Activated B cell treated with CpG ODN at 0.5 μM for 24 hours (primary cell): Measurements from ENCODE around the gene HAUS3. TPM values are rescaled to one million over a fixed set of nuclear protein-coding genes. Genes with fewer than 3 reads are reported as not detected.

Source experiments
- ATAC-seq: fragments of 200-7000 bp; cut with Tn5 transposase; one replicate; pipeline ENCODE4 v1.10.0; 2021; ENCODE audit warnings: low read depth, mild to moderate bottlenecking, moderate library complexity
- CTCF ChIA-PET: fragments of 350-600 bp; sonication (Branson Sonifier 250); formaldehyde crosslinking; loops from one replicate; lab custom pipeline; 2021; ENCODE audit warnings: antibody characterized with exemption; lab: Charles Lee
- POLR2A ChIA-PET: fragments of 350-600 bp; sonication (Branson Sonifier 250); formaldehyde crosslinking; loops from one replicate; lab custom pipeline; 2021; ENCODE audit warnings: antibody characterized with exemption; lab: Charles Lee
- DNase-seq: peaks from one replicate; pipeline ENCODE4 v3.0.0; 2022
- H3K27ac Mint-ChIP-seq: one replicate; pipeline ENCODE4 v1.8.0; 2020; ENCODE audit warnings: mixed read lengths
- H3K27me3 Mint-ChIP-seq: one replicate; pipeline ENCODE4 v1.8.0; 2021; ENCODE audit warnings: mixed read lengths
- H3K36me3 Mint-ChIP-seq: one replicate; pipeline ENCODE4 v1.8.0; 2021; ENCODE audit warnings: low read depth, mixed read lengths
- H3K4me1 Mint-ChIP-seq: one replicate; pipeline ENCODE4 v1.8.0; 2021; ENCODE audit warnings: mixed read lengths
- H3K4me3 Mint-ChIP-seq: one replicate; pipeline ENCODE4 v1.8.0; 2020; ENCODE audit warnings: mild to moderate bottlenecking, mixed read lengths
- H3K9me3 Mint-ChIP-seq: one replicate; pipeline ENCODE4 v1.8.0; 2020; ENCODE audit warnings: mixed read lengths
- intact Hi-C: fragments of 100-400 bp; cut with micrococcal nuclease; formaldehyde crosslinking; loops from one replicate; pipeline ENCODE4 v1.15.1; 2024
- total RNA-seq: library from RNA; stranded (reverse); gene quantifications from 2 replicates; pipeline ENCODE4 v1.2.3, GENCODE V29; 2022
- TF ChIP-seq, protein P1 (sequence below): fragments of 200-600 bp; IDR thresholded peaks from one replicate; pipeline ENCODE4 v1.8.0; 2022; ENCODE audit warnings: antibody characterized with exemption, mild to moderate bottlenecking

Gene HAUS3
- total RNA-seq, 1 donor from 2014 or later: 17.9 TPM

DNA sequence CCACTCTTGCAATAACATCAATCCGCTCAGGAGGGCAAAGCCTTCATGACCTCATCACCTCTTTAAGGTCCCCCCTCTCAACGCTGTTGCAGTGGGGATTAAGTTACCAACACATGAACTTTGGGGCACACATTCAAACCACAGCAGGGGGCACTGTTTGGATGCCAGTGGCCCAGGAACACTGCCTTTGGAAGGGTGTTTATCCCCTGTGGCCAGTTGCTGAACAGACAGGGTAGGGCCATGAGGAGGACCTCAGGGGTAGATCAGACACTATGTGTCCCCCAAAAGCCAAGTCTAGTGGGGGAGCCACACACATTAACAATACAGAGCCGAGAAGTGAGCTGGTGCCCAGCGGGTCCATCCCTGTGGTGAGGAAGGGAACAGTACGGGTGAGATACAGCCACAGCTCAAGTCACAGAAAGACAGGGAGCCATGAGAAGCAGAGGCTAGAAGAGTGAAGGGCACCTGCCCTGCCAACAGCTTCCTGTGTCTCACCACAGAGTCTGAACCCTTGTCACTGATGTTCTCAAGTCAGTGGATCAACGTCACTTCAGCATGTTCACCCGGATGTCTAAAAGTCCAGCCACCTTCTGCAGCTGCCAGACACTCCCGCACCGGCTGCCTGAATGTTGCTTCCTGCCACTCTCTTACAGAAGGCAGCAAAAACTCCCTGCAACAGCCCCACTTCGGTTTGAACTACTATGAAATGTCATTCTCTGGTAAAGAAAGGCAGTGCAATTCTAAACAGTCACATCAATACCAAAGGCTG, 39.8 kb upstream of the HAUS3 start:
- ATAC-seq: peak; percentile 93

DNA sequence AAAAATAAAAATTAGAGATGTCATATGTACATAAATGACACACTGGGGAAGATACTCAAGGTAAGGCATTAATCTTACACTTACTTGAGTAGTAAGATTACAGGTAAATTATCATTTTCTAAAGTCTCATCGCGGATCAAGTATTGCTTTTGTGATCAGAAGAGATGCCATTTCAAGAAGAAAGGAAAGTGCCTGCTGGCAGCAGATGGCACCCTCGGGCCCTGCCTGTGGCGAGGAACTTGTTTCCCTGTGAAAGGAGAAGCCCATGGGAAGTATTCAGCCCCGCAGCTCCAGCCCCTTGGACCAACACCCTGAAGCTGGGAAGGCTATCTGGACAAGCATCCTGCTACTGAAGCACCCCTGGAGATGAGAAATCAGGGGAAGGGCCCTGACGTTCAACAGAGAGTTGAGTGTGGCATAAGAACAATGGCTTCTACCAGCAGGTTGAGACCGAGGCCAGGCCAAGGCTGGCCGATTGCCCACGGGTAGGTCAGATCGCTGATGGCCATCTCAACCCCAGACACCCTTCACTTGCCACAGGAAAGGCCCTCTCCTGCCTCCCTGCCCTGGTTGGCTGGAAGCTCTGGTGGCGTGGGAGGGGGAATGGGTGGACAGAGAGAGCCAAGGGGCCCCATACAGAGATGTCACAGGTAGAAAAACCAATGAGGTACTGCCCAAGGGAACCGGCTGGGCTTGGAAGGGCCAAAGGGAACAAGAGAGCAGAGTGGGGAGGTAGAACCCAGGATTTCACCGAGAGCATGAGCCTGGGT, 38.8 kb upstream of the HAUS3 start:
- Mint-ChIP-seq H3K4me3 (no peak overlapping the region), H3K4me1 (peaks cover 35% of the 10 kb centered on the region)

More for the DNA sequence above, 39.8 kb upstream of the HAUS3 start:
- TF ChIP-seq, protein P1, sequence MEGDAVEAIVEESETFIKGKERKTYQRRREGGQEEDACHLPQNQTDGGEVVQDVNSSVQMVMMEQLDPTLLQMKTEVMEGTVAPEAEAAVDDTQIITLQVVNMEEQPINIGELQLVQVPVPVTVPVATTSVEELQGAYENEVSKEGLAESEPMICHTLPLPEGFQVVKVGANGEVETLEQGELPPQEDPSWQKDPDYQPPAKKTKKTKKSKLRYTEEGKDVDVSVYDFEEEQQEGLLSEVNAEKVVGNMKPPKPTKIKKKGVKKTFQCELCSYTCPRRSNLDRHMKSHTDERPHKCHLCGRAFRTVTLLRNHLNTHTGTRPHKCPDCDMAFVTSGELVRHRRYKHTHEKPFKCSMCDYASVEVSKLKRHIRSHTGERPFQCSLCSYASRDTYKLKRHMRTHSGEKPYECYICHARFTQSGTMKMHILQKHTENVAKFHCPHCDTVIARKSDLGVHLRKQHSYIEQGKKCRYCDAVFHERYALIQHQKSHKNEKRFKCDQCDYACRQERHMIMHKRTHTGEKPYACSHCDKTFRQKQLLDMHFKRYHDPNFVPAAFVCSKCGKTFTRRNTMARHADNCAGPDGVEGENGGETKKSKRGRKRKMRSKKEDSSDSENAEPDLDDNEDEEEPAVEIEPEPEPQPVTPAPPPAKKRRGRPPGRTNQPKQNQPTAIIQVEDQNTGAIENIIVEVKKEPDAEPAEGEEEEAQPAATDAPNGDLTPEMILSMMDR: no peak
- no peaks in the 10 kb centered on the region for H3K9me3 Mint-ChIP-seq
- CTCF ChIA-PET: interaction anchor here (1.0 to 1.2 kb wide), 3 partner anchors 42 to 317 kb away, joined by 3 read pairs; no protein-coding TSS in a partner anchor
- POLR2A ChIA-PET: interaction anchor here (0.5 to 1.9 kb wide), 15 partner anchors 9 to 1936 kb away, joined by 3 to 36 read pairs (median 4); partner anchors contain the start of genes CFAP99, HAUS3, MXD4 and POLN
- peak overlapping the region; percentile 97 for H3K27ac Mint-ChIP-seq
- H3K4me1 Mint-ChIP-seq: peaks cover 35% of the 10 kb centered on the region
- H3K36me3 Mint-ChIP-seq: no peaks in the 10 kb centered on the region
- DNase-seq: peak; percentile 57
- intact Hi-C loops: loop anchor here (1.0 to 5.0 kb wide), 10 partner anchors 9 to 255 kb away; partner anchors contain the start of genes CFAP99, FAM193A, HAUS3 and MXD4
- peak overlapping the region; percentile 70 for H3K4me3 Mint-ChIP-seq
- no peaks in the 10 kb centered on the region for H3K27me3 Mint-ChIP-seq

DNA sequence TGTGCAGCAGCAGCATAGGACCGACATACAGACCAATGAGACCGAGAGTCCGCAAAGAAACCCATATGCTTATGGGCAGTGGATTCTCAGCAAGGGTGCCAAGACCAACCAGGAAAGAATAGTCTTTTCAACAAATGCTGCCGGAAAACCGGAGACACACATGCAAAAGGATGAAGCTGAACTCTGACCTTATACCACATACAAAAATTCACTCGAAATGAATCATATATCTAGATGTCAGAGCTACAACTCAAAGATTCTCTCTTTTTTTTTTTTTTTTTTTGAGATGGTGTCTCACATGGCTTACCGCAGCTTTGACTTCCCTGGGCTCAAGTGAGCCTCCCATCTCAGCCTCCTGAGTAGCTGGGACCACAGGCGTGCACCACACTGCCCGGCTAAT, 36.0 kb upstream of the HAUS3 start:
- Mint-ChIP-seq H3K9me3 (no peaks in the 10 kb centered on the region), H3K4me3 (no peak overlapping the region), H3K27ac (no peak overlapping the region), H3K4me1 (peaks cover 31% of the 10 kb centered on the region), H3K36me3 (no peaks in the 10 kb centered on the region), H3K27me3 (no peaks in the 10 kb centered on the region)
- ChIA-PET CTCF (interaction anchor here (0.6 kb wide), 1 partner anchor 135 kb away, joined by 4 read pairs; no protein-coding TSS in a partner anchor), POLR2A (no interaction called here)
- TF ChIP-seq, protein P1: no peak
- ATAC-seq (no peak), DNase-seq (no peak)
- intact Hi-C loops: no loop called here

More for the DNA sequence above, 38.8 kb upstream of the HAUS3 start:
- TF ChIP-seq, protein P1: no peak
- Mint-ChIP-seq H3K27ac (peak overlapping the region; percentile 97), H3K27me3 (no peaks in the 10 kb centered on the region), H3K9me3 (no peaks in the 10 kb centered on the region), H3K36me3 (no peaks in the 10 kb centered on the region)
- no peak for DNase-seq
- ChIA-PET POLR2A (interaction anchor here (1.0 to 1.2 kb wide), 2 partner anchors 10 to 19 kb away, joined by 3 to 6 read pairs; partner anchors contain the start of gene MXD4), CTCF (no interaction called here)
- intact Hi-C loops: loop anchor here (1.0 to 5.0 kb wide), 3 partner anchors 112 to 182 kb away; no protein-coding TSS in a partner anchor
- ATAC-seq: no peak

DNA sequence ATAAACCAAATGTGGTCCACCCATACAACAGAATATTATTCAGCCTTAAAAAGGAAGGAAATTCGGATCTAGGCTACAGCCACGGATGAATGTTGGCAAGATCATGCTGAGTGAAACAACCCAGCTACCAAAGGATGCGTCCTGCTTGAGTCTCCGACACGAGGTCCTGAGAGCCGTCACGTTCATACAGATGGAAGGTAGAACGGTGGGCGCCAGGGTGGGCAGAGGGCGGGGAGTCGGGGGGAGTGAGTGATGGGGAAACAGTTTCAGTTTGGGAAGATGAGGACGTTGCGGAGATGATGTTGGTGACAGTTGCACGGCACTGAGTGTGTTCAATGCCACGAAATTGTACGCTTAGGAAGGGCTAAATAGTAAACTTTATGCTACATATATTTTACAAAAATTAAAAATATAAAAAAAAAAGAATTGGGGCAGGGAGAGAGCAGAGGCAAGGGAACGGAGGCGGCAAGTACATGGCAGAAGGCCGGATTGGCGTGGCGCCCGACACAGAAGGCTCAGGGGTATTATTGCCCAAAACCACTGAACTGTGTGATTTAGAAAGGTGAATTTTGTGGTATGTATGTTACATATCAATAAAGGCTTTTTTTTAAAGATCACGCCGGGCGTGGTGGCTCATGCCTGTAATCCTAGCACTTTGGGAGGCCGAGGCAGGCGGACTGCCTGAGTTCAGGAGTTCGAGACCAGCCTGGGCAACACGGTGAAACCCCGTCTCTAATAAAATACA, 34.8 kb upstream of the HAUS3 start:
- ATAC-seq (no peak), DNase-seq (no peak)
- H3K4me3 Mint-ChIP-seq: no peak overlapping the region
- ChIA-PET CTCF (no interaction called here), POLR2A (interaction anchor here (0.7 kb wide), 1 partner anchor 9 kb away, joined by 3 read pairs; no protein-coding TSS in a partner anchor)
- TF ChIP-seq, protein P1: no peak
- no peaks in the 10 kb centered on the region for H3K27me3 Mint-ChIP-seq
- H3K27ac Mint-ChIP-seq: no peak overlapping the region
- no peaks in the 10 kb centered on the region for H3K36me3 Mint-ChIP-seq
- peaks cover 21% of the 10 kb centered on the region for H3K4me1 Mint-ChIP-seq
- H3K9me3 Mint-ChIP-seq: no peaks in the 10 kb centered on the region
- intact Hi-C loops: no loop called here
